Spleen (tissue), 7 donors: ENCODE measurements around the gene TM9SF4.
"Not testable (repeated sequence)": the region's sequence is repeated elsewhere in the genome, so short reads cannot be mapped to it uniquely, and the experiment has no call there.

ENCODE experiments used
- POLR2AphosphoS5 ChIP-seq, 3 donors: sonication (generic); formaldehyde crosslinking; IDR thresholded peaks; one replicate each; pipeline ENCODE4 v1.5.1; 2017; ENCODE audit warnings: antibody characterized with exemption in 3 of 3
- TF ChIP-seq, protein P1 (sequence below), 11 experiments: fragments of 200-600 bp in 7 of 11; fragments of 450-650 bp in 4 of 11; sonication (generic) in 4 of 11; IDR thresholded peaks in 8 of 11; conservative IDR thresholded peaks in 3 of 11; 1 replicate in 7 of 11; 2 replicates in 4 of 11; pipeline versions ENCODE4 v1.4.0 to v1.8.0; 2016 to 2021; ENCODE audit warnings: antibody characterized with exemption in 11 of 11, inconsistent platforms in 4 of 11, mild to moderate bottlenecking in 1 of 11
- donor health status: DM: no; HTN: no; CAD: no; lungs with moderate emphysema.
- donor health status: DM: no; HTN: no; CAD: no.
- donor health status: DM: no; HTN: no; CAD: no.

- TF ChIP-seq, protein P1, sequence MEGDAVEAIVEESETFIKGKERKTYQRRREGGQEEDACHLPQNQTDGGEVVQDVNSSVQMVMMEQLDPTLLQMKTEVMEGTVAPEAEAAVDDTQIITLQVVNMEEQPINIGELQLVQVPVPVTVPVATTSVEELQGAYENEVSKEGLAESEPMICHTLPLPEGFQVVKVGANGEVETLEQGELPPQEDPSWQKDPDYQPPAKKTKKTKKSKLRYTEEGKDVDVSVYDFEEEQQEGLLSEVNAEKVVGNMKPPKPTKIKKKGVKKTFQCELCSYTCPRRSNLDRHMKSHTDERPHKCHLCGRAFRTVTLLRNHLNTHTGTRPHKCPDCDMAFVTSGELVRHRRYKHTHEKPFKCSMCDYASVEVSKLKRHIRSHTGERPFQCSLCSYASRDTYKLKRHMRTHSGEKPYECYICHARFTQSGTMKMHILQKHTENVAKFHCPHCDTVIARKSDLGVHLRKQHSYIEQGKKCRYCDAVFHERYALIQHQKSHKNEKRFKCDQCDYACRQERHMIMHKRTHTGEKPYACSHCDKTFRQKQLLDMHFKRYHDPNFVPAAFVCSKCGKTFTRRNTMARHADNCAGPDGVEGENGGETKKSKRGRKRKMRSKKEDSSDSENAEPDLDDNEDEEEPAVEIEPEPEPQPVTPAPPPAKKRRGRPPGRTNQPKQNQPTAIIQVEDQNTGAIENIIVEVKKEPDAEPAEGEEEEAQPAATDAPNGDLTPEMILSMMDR (IDR thresholded peaks at IDR 0.05 in 8 of 11, conservative IDR thresholded peaks at IDR 0.05 in 3 of 11): not testable (repeated sequence)
- TF ChIP-seq POLR2AphosphoS5 (IDR thresholded peaks at IDR 0.05): not testable (repeated sequence)
Measured at GRCh38 chr20:32118427-32118826, 8.9 kb downstream of the TM9SF4 start.
